Thyroid gland (tissue), 4 donors: ENCODE data around the gene LDB3.

Experiments used
- CTCF ChIP-seq, 6 experiments: fragments of 200-600 bp in 3 of 6; fragments of 450-650 bp in 3 of 6; sonication (generic) in 3 of 6; IDR thresholded peaks; one replicate each; pipeline ENCODE4 v1.5.1; 2016 to 2019; ENCODE audit warnings: antibody characterized with exemption in 6 of 6, mild to moderate bottlenecking in 2 of 6, inconsistent platforms in 1 of 6, moderate library complexity in 1 of 6
- POLR2A ChIP-seq, 2 donors: fragments of 450-650 bp; IDR thresholded peaks; one replicate each; pipeline ENCODE4 v1.6.1; 2017; ENCODE audit warnings: antibody characterized with exemption in 2 of 2, mild to moderate bottlenecking in 2 of 2, moderate library complexity in 1 of 2

- TF ChIP-seq CTCF (IDR thresholded peaks at IDR 0.05) (no peak), POLR2A (IDR thresholded peaks at IDR 0.05) (no peak)
Measured at GRCh38 chr10:86649471-86650150, 18.7 kb upstream of the LDB3 start.
